ENCODE measurements around the gene TDRD7.

- no peak for TF ChIP-seq CTCF (IDR thresholded peaks at IDR 0.05)
- TF ChIP-seq POLR2AphosphoS5 (IDR thresholded peaks at IDR 0.05): no peak
Measured at GRCh38 chr9:97376902-97377301, 35.0 kb upstream of the TDRD7 start.
